Panc1 (cell line): Measurements from ENCODE around the gene MIR17HG.

ENCODE experiments used
- CTCF ChIP-seq: fragments of 450-650 bp; IDR thresholded peaks from 2 replicates; pipeline ENCODE4 v1.5.1; 2017; ENCODE audit warnings: mild to moderate bottlenecking
- REST ChIP-seq, 2 experiments: IDR thresholded peaks; 2 replicates each; pipeline ENCODE4 v1.6.1; 2011 to 2012; ENCODE audit warnings: low read depth in 2 of 2, control low read depth in 1 of 2, low read length in 1 of 2, mild to moderate bottlenecking in 1 of 2, moderate library complexity in 1 of 2; ENCODE audit not compliant: insufficient read depth in 1 of 2
- SIN3A ChIP-seq: IDR thresholded peaks from 2 replicates; pipeline ENCODE4 v1.6.1; 2012; ENCODE audit warnings: low read depth, mild to moderate bottlenecking, low read length, moderate library complexity, borderline replicate concordance; ENCODE audit not compliant: insufficient read depth

- TF ChIP-seq CTCF (no peak), REST (IDR thresholded peaks at IDR 0.05; ENCODE audit: insufficient read depth in 1 of 2, low read depth in 2 of 2, low read length in 1 of 2) (no peak), SIN3A (no peak)
These were observed 2.8 kb downstream of the MIR17HG start for GRCh38 chr13:91349992-91350911.
